Dermis microvascular lymphatic vessel endothelial cell (primary cell): ENCODE data around the gene NRXN2. TPM values are rescaled to one million over a fixed set of nuclear protein-coding genes. Genes with fewer than 3 reads are reported as not detected.
"Not testable (repeated sequence)": the region's sequence is repeated elsewhere in the genome, so short reads cannot be mapped to it uniquely, and the experiment has no call there.

Experiments used
- DNase-seq, 2 donors: peaks; one replicate each; pipeline versions ENCODE4 v3.0.0 to v3.0.0-alpha.2; 2010; ENCODE audit warnings: low read depth in 2 of 2
- total RNA-seq: library from RNA; depleted of rRNA; stranded (reverse); fragments of >200 nt; gene quantifications from 2 replicates; pipeline ENCODE4 v1.2.1, GENCODE V29; 2014

The NRXN2 gene
- total RNA-seq, 1 donor from 2014 or later: not detected

GRCh38 chr11:64568041-64568571 lies 154.9 kb downstream of the NRXN2 start:
- DNase-seq: no peak

DNA sequence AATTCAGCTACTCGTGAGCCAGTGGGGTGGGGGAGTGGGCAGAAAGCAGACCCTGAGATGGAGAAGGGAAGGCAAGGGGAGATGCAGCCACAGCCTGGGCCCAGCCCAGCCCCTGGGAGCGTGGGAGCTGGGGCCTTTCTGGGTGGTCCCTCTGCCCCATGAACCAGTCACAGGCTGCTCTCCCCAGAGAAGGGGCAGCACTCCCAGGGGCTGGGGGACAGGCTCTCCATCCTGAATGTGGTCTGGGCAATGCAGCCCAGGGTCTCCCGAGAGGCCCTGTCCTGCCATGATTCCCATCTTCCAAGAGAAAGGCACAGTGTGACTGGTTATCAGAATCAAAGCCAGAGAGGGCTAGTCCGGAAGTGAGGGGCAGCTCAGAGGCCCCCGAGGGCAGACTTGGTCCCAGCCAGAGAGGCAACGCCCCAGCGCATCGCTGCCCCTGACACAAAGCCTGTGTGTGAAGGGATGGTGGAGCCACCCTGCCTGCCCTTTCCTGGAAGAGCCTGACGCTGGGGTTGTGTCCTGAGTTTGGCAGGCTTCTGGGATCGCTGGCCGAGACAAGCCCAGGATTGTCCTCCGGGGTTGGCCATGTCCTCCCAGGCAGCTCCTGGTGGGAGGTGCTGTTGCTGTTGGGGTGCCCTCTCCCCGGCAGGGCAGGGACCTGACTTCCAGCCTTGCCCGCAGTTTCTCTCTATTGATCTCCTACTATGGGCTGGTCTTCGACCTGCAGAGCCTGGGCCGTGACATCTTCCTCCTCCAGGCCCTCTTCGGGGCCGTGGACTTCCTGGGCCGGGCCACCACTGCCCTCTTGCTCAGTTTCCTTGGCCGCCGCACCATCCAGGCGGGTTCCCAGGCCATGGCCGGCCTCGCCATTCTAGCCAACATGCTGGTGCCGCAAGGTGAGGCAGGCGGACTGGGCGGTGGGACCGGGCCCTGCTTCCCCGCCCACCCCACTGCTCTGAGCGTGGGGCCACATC lies 155.8 kb downstream of the NRXN2 start:
- DNase-seq: no peak

DNA sequence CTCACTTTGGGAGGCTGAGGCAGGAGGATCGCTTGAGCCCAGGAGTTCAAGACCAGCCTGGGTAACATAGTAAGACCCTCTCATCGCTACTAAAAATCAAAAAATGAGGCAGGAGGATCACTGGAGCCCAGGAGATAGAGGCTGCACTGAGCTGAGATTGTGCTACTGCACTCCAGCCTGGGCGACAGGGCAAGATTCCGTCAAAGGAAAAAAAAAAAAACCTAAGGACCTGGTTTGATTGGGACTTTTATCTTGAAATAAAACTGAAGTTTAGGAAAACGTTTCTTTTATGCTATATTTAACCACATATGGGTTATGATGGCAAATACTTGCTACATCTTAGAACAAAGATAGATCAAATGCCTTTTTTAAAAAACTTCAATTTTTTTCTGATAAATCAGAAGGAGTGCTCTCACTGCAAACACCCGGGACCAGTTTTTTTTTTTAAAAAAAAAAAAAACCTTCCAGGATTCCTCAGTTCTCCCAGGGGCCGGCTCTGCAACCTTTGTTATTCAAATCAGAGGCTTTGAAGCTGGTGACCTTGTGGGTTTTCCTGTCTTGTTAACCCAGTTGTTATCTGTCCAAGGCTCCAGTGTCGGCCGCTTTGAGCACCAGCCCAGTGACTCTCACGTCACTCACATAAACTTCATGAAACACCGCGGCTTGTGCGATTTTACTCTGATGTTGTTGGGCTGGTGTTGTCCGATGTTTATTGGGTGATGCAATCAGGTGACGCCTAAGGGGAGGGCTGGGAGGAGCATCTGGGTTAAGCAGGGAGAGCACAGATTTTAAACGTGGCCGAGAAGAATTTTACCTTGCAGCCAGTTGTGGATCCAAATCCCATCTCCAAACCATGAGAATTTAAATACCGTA lies 156.7 kb downstream of the NRXN2 start:
- DNase-seq: peak; percentile 30 to 74

- no peak for DNase-seq
These were observed 157.8 kb downstream of the NRXN2 start for GRCh38 chr11:64564947-64565889.

- no peak for DNase-seq
These were observed 158.6 kb downstream of the NRXN2 start for GRCh38 chr11:64564419-64564818.

DNA sequence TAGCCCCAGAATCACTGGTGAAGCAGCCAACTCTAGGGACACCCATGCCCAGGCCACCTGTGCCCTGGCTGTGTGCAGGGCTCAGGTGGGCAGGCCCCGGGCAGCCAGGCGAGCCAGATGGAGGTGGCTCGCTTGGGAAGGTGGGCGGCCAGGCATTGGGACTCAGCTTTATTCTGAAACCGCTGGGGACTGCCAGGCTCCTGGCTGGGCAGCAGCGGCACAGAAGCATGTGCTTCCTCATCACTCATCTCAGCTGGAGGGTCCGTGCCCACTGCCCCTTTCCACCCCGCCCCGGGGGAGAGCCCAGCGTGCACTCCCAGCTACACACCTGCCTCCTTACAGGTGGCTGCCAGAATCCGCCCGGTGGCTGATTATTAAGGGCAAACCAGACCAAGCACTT lies 159.0 kb downstream of the NRXN2 start:
- DNase-seq: no peak

GRCh38 chr11:64562723-64563351 lies 160.2 kb downstream of the NRXN2 start:
- DNase-seq: no peak

DNA sequence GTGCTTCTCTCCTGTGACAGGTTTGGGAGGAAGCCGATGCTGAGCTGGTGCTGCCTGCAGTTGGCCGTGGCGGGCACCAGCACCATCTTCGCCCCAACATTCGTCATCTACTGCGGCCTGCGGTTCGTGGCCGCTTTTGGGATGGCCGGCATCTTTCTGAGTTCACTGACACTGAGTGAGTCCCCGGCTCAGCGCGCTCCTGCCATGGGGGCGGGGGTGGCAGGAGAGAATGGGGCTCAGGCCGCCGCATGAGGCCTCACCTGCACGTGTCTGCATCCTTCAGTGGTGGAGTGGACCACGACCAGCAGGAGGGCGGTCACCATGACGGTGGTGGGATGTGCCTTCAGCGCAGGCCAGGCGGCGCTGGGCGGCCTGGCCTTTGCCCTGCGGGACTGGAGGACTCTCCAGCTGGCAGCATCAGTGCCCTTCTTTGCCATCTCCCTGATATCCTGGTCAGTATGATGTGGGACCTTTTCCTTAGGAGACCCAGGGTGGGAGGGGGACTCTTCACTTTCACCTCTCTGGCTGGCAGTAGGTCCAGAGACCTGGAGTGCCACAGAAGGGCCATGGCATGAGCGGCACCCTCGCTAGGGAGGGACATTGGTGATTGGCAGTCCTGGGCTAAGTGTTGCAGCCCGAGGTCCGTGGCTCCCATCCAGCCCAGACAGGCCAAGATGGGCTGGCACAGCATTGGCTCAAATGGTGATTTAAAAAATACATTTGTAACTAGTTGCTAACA lies 160.8 kb downstream of the NRXN2 start:
- DNase-seq: no peak

DNA sequence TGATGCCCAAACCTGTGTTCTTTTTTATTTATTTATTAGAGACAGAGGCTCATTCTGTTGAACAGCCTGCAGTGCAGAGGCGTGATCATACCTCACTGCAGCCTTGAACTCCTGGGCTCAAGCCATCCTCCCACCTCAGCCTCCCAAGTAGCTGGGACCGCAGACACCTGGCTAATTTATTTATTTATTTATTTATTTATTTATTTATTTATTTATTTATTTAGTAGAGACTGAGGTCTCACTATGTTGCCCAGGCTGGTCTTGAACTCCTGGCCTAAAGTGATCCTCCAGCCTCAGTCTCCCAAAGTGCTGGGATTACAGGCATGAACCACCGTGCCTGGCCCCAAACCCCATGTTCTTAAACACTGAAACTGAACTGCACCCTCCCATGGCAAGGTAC lies 161.6 kb downstream of the NRXN2 start:
- not testable (repeated sequence) for DNase-seq

DNA sequence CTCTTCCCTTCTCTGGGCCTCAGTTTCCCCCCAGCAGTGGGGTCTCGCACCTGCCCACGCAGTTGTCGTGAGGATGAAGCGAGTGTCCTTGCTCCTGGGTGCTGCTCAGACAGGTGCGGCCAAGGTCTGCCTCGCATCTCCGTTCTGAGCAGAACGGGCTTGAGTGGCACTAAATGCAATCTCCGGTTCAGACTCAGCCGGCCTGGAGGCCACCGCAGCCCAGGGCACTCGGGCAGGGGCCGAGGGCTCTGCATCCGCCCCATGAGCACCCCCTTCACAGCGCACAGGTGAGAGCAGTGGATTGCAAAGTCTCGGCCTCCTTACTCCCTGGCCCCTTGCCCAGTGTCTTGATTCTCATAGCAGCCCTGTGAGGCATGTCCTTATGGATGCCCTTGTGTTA lies 162.1 kb downstream of the NRXN2 start:
- no peak for DNase-seq

GRCh38 chr11:64560139-64560771 lies 162.7 kb downstream of the NRXN2 start:
- no peak for DNase-seq

GRCh38 chr11:64559351-64560138 lies 163.5 kb downstream of the NRXN2 start:
- DNase-seq: no peak

- DNase-seq: no peak
These were observed 164.1 kb downstream of the NRXN2 start for GRCh38 chr11:64558869-64559268.

DNA sequence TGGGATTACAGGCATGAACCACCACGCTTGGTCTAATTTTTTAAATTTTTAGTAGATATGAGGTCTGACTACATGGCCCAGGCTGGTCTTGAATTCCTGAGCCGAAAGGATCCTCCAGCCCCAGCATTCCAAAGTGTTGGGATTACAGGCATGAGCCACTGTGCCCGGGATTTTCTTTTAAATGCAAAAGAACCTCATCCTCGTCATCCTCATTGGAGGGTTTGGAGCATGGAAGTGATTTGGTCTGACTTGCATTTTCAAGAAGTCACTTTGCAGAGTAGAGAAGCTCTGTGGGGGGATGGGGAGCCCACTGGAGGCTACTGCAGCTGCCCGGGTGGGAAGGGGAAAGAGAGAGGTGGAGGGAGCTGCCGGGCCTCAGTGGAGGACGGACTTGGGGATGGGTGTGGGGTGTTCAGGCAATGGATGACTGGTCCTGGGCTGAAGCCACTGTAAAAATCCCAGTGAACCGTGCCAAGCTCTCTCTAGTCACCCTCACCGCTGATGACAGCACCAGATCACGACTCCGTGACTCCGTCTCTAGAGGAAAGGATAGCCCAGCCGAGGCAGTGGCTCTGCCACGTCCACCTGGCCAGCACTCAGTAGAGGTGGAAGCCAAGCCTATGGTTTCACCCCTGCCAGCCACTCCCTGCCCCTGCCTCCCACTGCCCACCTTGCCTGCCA lies 164.8 kb downstream of the NRXN2 start:
- no peak for DNase-seq

- DNase-seq: no peak
These were observed 166.2 kb downstream of the NRXN2 start for GRCh38 chr11:64556721-64557250.
